GM12892 (cell line): ENCODE measurements around the gene MFSD12.
A peak's percentile ranks its signal among the peaks of the same experiment; 100 is the strongest.

Experiments used
- DNase-seq: peaks from one replicate; pipeline ENCODE4 v3.0.0; 2011; ENCODE audit not compliant: insufficient read length
- FAIRE-seq: peaks from 2 replicates; lab custom pipeline; 2011; peaks lifted over from hg19 to GRCh38; lab: Jason Lieb, UNC
- POLR2A ChIP-seq: IDR thresholded peaks from 2 replicates; pipeline ENCODE4 v1.6.1; 2011; ENCODE audit warnings: low read depth, low read length, control low read depth
- POLR2AphosphoS5 ChIP-seq: IDR thresholded peaks from 2 replicates; pipeline ENCODE4 v1.6.1; 2011; ENCODE audit warnings: low read depth, low read length, control low read depth
- TAF1 ChIP-seq: IDR thresholded peaks from 2 replicates; pipeline ENCODE4 v1.6.1; 2011; ENCODE audit warnings: low read depth, mild to moderate bottlenecking, control low read depth, low read length, borderline replicate concordance

The MFSD12 gene

GRCh38 chr19:3505598-3506383 lies 51.6 kb downstream of the MFSD12 start, which contains the start of gene FZR1:
Gene FZR1 (plus strand): TSS chr19:3506311. CDS start chr19:3522990, 16,679 bp downstream.
- FAIRE-seq = peak; percentile 99

GRCh38 chr19:3504735-3505134 lies 52.7 kb downstream of the MFSD12 start:
- DNase-seq = no peak
- FAIRE-seq = peak; percentile 51
- TF ChIP-seq TAF1 (no peak), POLR2A (no peak), POLR2AphosphoS5 (no peak)

More at GRCh38 chr19:3505598-3506383, 51.6 kb downstream of the MFSD12 start, which contains the start of gene FZR1:
- TF ChIP-seq TAF1 = no peak
- peak; percentile 62 for TF ChIP-seq POLR2A
- DNase-seq = peak; percentile 98

GRCh38 chr19:3503036-3503572 lies 54.3 kb downstream of the MFSD12 start:
- FAIRE-seq (no peak), DNase-seq (no peak)
- TF ChIP-seq TAF1 = no peak
- TF ChIP-seq POLR2A = no peak
- no peak for TF ChIP-seq POLR2AphosphoS5

- no peak for TF ChIP-seq TAF1
- TF ChIP-seq POLR2AphosphoS5 = no peak
- no peak for TF ChIP-seq POLR2A
- DNase-seq (no peak), FAIRE-seq (no peak)
Observed at GRCh38 chr19:3501780-3502179, 55.6 kb downstream of the MFSD12 start.

- DNase-seq (peak; percentile 95), FAIRE-seq (peak; percentile 98)
- TF ChIP-seq POLR2A = peak; percentile 93
- peak; percentile 67 for TF ChIP-seq POLR2AphosphoS5
- peak; percentile 99 for TF ChIP-seq TAF1
Observed at GRCh38 chr19:3500429-3501101, 56.8 kb downstream of the MFSD12 start, which contains the start of gene DOHH. Gene DOHH (minus strand): TSS chr19:3500674. CDS start chr19:3496814, 3,860 bp downstream.

- FAIRE-seq (no peak), DNase-seq (no peak)
- TF ChIP-seq TAF1 (no peak), POLR2AphosphoS5 (no peak), POLR2A (no peak)
Observed at GRCh38 chr19:3499738-3500428, 57.5 kb downstream of the MFSD12 start.

GRCh38 chr19:3497757-3498520 lies 59.4 kb downstream of the MFSD12 start:
- TF ChIP-seq TAF1 (no peak), POLR2AphosphoS5 (no peak), POLR2A (no peak)
- FAIRE-seq = no peak
- DNase-seq = no peak

- no peak for FAIRE-seq
- no peak for DNase-seq
- TF ChIP-seq TAF1 = no peak
- no peak for TF ChIP-seq POLR2AphosphoS5
- no peak for TF ChIP-seq POLR2A
Observed at GRCh38 chr19:3496392-3497273, 60.8 kb downstream of the MFSD12 start.

GRCh38 chr19:3494559-3494958 lies 62.8 kb downstream of the MFSD12 start:
- no peak for FAIRE-seq
- 0 out of 2 replicates have a peak, but pooled peaks have one; percentile 14 for TF ChIP-seq TAF1
- TF ChIP-seq POLR2AphosphoS5 = no peak
- no peak for DNase-seq
